GM18951 (cell line): ENCODE data around the gene KLHL24.

Experiments used
- POLR2A ChIP-seq: IDR thresholded peaks from 4 replicates; pipeline ENCODE4 v1.6.1; 2011; ENCODE audit warnings: mild to moderate bottlenecking; ENCODE audit not compliant: insufficient read length, insufficient read depth; ENCODE audit errors: extremely low read depth
- in situ Hi-C: fragments of 300-500 bp; cut with MboI; formaldehyde crosslinking; loops from one replicate; pipeline ENCODE4 v1.12.0; 2022; ENCODE audit warnings: low sequenced_read_pairs, mixed read lengths, inconsistent platforms; ENCODE audit not compliant: unreplicated experiment

The KLHL24 gene

GRCh38 chr3:183728204-183728603 is 92.8 kb downstream of the KLHL24 start:
- in situ Hi-C loops: no loop called here
- no peak for TF ChIP-seq POLR2A

GRCh38 chr3:183730361-183730760 is 94.9 kb downstream of the KLHL24 start:
- TF ChIP-seq POLR2A: no peak
- in situ Hi-C loops: no loop called here

- in situ Hi-C loops: no loop called here
Measured at GRCh38 chr3:183731611-183732010, 96.2 kb downstream of the KLHL24 start.

GRCh38 chr3:183733553-183733952 is 98.1 kb downstream of the KLHL24 start:
- in situ Hi-C loops: no loop called here
- TF ChIP-seq POLR2A: no peak

More at GRCh38 chr3:183731611-183732010, 96.2 kb downstream of the KLHL24 start:
- TF ChIP-seq POLR2A: no peak
